Cardiac fibroblast (primary cell): ENCODE measurements around the gene PKP1.

Experiments used
- DNase-seq, 2 donors: peaks; one replicate each; pipeline versions ENCODE4 v3.0.0 to v3.0.0-alpha.2; 2010; ENCODE audit warnings: low read depth in 2 of 2
- H3K4me3 ChIP-seq, 2 donors: replicated peaks in 1 of 2; 1 replicate in 1 of 2; 2 replicates in 1 of 2; pipeline ENCODE4 v1.5.1; 2011; ENCODE audit warnings: low read depth in 2 of 2, low read length in 2 of 2, mild to moderate bottlenecking in 2 of 2, moderate library complexity in 1 of 2
- CTCF ChIP-seq: IDR thresholded peaks from one replicate; pipeline ENCODE4 v1.5.1; 2011; ENCODE audit warnings: low read depth, mild to moderate bottlenecking, low read length, inconsistent platforms

Gene PKP1

DNA sequence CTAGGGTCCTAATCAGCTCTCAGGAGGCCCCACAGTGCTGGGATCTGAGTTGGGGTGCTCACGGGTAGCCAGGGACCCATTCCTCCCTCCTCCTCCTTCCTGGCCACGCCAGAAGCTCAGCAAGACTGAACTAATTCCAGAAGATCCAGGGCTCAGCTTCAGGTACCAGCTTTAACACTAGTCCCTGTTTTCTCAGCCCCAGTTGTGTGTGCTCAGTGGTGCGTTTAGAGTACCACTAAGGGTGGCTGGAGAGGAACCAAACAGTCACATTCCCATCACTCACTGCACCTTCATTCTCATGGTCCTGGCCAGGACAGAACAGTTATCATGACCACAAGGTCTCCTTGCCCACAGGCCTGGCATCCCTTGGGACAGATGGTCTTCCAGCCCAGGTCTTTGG lies 20.8 kb downstream of the PKP1 start:
- H3K4me3 ChIP-seq: no peak overlapping the region
- no peak for TF ChIP-seq CTCF
- DNase-seq: no peak

DNA sequence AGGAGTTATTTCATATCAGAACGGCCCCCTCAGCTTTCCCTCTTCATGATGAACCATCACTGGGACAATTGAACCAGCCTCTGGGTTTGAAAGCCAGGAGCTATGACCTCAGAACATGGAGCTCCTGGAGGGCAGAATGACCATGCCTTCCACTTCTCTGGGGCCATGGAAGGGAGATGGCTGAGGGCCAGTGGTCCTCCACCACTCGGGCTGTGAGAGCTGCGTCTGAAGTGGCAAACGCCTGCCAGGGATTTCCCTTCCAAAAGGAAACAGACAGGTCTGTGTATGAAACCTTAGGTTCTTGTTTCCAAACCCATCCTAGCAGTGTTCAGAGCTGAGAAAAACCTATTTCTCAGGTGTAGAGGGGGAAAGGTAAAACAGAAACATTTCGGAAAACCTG lies 22.5 kb downstream of the PKP1 start:
- TF ChIP-seq CTCF: no peak

GRCh38 chr1:201307231-201307630 lies 23.9 kb downstream of the PKP1 start:
- H3K4me3 ChIP-seq: no peak overlapping the region
- DNase-seq: peak in 1 of 2 donors; percentile 23
- no peak for TF ChIP-seq CTCF

More for the DNA sequence above, 22.5 kb downstream of the PKP1 start:
- H3K4me3 ChIP-seq: no peak overlapping the region
- DNase-seq: no peak

DNA sequence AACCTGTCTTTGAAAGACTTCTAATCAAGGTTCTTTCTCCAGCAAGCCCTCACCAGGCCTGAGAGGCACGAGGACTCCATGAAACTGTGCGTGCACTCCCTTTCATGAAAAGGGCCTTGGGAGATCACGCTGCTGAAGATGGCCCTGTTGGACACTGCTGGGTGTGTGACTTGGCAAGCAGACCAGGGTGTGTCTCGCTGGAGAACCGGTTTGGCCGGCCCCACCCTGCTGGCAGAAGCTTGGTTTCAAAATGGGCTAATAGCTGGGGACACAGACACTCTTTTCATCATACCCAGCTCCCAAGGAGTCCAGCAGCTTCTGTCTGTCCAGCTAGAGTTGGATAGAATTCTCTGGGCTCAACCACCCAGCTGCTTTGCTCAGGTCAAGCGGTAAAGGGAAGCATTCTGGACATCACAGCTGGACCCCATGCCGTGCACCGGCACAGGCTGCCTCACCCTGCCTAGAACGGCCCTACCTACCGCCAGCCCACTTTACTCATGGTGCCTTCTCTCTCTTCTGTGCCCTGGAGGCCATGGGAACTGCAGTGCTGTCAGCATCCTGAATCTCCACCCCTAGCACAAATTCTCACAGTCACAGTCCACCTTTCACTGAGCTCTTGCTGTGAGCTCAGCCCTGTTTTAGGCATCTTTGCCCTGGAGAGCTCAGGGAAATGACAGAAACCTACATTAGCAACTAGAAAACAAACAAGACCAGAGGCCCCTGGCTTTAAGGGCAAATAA lies 24.6 kb downstream of the PKP1 start:
- no peak for TF ChIP-seq CTCF
- no peak for DNase-seq
- H3K4me3 ChIP-seq: no peak overlapping the region

GRCh38 chr1:201309416-201309815 lies 26.1 kb downstream of the PKP1 start:
- peak; percentile 28 to 39 for DNase-seq

DNA sequence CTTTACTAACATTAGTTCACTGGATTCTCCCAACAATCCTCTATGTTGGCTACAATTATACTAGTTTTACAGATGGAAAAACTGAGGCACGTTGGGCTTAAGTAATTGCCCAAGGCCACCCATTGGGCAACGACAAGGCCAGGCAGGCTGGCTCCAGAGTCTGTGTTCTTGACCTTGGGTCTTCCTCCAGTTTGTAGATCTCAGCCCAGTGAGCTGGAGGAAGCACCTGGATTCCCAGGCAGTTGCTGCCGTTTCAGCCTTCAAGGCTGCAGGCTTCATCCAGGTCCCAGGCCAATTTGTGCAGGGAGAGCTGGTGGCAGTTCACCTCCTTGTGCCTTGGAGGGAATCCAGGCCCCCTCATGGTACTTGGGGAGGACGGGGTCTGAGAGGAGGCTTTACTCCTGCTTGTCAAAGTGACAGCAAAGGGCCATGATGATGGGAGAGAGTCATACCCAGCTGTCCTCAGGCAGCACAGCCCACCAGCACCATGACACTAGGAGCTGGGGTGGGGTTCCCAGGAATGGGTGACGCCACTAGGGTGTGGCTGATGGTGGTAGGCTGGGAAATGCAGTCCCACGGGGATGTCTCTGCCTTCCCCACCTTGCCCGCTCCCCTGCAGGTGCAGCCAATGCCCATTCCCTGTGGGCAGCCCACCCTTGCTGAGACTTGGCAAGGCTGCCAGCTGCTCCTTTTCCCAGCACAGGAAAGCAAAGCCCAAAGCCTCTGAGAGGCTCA lies 27.1 kb downstream of the PKP1 start:
- no peak overlapping the region for H3K4me3 ChIP-seq
- no peak for TF ChIP-seq CTCF
- DNase-seq: no peak

More at GRCh38 chr1:201309416-201309815, 26.1 kb downstream of the PKP1 start:
- H3K4me3 ChIP-seq: no peak overlapping the region
- TF ChIP-seq CTCF: no peak
